Endodermal cell (in vitro differentiated cells): Measurements from ENCODE around the gene PNPLA2. TPM values are rescaled to one million over a fixed set of nuclear protein-coding genes. Genes with fewer than 3 reads are reported as not detected.

Source experiments
- DNase-seq: peaks from one replicate; pipeline ENCODE4 v3.0.0-alpha.2; 2017
- H3K27ac ChIP-seq: 2 replicates; pipeline ENCODE4 v1.5.1; 2013; ENCODE audit warnings: mild to moderate bottlenecking, low read depth, low read length, moderate library complexity
- H3K27me3 ChIP-seq: 2 replicates; pipeline ENCODE4 v1.6.1; 2013; ENCODE audit warnings: mild to moderate bottlenecking, low read length, moderate library complexity; ENCODE audit not compliant: insufficient read depth, control insufficient read depth, poor library complexity, severe bottlenecking
- H3K36me3 ChIP-seq: 2 replicates; pipeline ENCODE4 v1.7.0; 2013; ENCODE audit warnings: mild to moderate bottlenecking, low read length, moderate library complexity; ENCODE audit not compliant: control insufficient read depth, insufficient read depth
- H3K4me1 ChIP-seq: one replicate; pipeline ENCODE4 v1.7.0; 2013; ENCODE audit warnings: low read length; ENCODE audit not compliant: control insufficient read depth, insufficient read depth
- H3K4me3 ChIP-seq: 2 replicates; pipeline ENCODE4 v1.5.1; 2013; ENCODE audit warnings: mild to moderate bottlenecking, low read length, moderate library complexity
- H3K9ac ChIP-seq: 2 replicates; pipeline ENCODE4 v1.6.1; 2013; ENCODE audit warnings: mild to moderate bottlenecking, low read length, moderate library complexity; ENCODE audit not compliant: poor library complexity, severe bottlenecking; ENCODE audit errors: extremely low read depth
- H3K9me3 ChIP-seq: 2 replicates; pipeline ENCODE4 v1.6.1; 2013; ENCODE audit warnings: mild to moderate bottlenecking, low read length, moderate library complexity; ENCODE audit not compliant: control insufficient read depth
- H3K27ac Mint-ChIP-seq: 2 replicates; pipeline ENCODE4 v1.8.0; 2020; ENCODE audit warnings: mixed read lengths
- H3K27me3 Mint-ChIP-seq: 2 replicates; pipeline ENCODE4 v1.8.0; 2021; ENCODE audit warnings: mild to moderate bottlenecking, mixed read lengths; ENCODE audit not compliant: insufficient read depth
- H3K36me3 Mint-ChIP-seq: 2 replicates; pipeline ENCODE4 v1.8.0; 2020; ENCODE audit warnings: low read depth, mixed read lengths
- H3K4me1 Mint-ChIP-seq: 2 replicates; pipeline ENCODE4 v1.8.0; 2020; ENCODE audit warnings: mixed read lengths
- H3K4me3 Mint-ChIP-seq: 2 replicates; pipeline ENCODE4 v1.8.0; 2020; ENCODE audit warnings: mild to moderate bottlenecking, moderate library complexity, mixed read lengths
- H3K9me3 Mint-ChIP-seq: 2 replicates; pipeline ENCODE4 v1.8.0; 2020; ENCODE audit warnings: mild to moderate bottlenecking, mixed read lengths
- WGBS, 2 experiments: methylation state at CpG; one replicate each; pipeline versions ENCODE4 v1.1.5 to v1.1.7; 2013; ENCODE audit warnings: missing lambda C conversion rate in 2 of 2, mixed read lengths in 1 of 2; ENCODE audit not compliant: insufficient coverage in 1 of 2, insufficient read length in 1 of 2; 5-methylcytosine and 5-hydroxymethylcytosine counted together
- total RNA-seq, 2 donors: library from RNA; stranded (reverse); fragmentation: NEBNext Ultra II Directional in 1 of 2; extraction: Animal tissue kit (Norgen Biotek cat#: 25700) in 1 of 2; gene quantifications; 2 replicates in 1 of 2; 3 replicates in 1 of 2; pipeline ENCODE4 v1.2.1, GENCODE V29; 2021
- TF ChIP-seq, protein P1 (sequence below): fragments of 200-600 bp; sonication (generic); conservative IDR thresholded peaks from 2 replicates; pipeline ENCODE4 v1.5.0; 2021; ENCODE audit warnings: antibody characterized with exemption, mild to moderate bottlenecking

PNPLA2 gene
- total RNA-seq, 2 donors from 2014 or later, result 77.0 to 77.6 TPM

DNA sequence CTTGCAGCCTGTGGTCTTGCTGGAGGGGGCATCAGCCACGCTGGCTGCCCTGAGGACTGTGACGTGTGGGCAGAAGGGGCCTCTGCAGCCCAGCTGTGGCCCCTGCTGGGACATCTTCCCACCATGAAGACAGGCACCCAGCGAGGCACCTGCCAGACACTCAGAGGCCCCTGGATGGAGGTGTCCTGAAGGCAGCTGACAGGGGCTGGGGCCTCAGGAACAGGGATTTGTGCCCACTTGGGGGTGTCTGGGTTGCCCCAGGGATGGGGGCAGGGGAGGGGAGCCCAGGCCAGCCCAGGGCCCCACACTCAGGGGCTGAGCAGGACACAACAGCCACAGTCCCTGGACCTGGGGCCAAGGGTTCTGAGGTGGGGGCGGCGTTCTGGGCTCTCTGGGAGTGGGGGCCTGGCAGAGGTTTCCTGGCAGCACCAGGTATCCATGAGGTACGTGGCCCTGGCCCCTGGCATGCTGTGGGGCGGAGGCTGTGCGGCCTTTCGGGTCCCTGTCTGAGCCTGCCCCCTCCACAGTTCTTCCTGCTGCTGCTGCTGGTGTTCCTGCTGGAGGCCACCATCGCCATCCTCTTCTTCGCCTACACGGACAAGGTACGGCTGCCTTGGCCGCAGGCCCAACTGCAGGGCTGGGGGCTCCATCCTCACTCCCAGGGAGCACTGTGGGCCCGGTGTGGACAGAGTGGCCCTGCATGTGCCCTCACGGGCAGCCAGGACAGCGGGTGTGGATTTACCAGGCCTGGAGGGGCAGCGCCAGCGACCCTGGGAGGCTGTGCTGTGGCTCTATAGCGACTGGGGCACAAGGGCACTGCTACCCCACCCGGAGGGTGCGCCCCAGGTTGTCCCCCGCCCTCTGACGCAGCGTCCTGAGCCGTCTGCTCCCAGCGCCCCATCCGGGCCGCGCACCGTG is 45.5 kb downstream of the PNPLA2 start:
- no peak for DNase-seq
- 93 to 96% methylated on average over 11 to 31 of the region's 31 CpGs for WGBS, 2 experiments
- H3K27ac Mint-ChIP-seq, result no peak overlapping the region
- H3K9ac ChIP-seq, result no peak overlapping the region
- no peaks in the 10 kb centered on the region for H3K9me3 ChIP-seq
- no peaks in the 10 kb centered on the region for H3K27me3 Mint-ChIP-seq
- TF ChIP-seq, protein P1, sequence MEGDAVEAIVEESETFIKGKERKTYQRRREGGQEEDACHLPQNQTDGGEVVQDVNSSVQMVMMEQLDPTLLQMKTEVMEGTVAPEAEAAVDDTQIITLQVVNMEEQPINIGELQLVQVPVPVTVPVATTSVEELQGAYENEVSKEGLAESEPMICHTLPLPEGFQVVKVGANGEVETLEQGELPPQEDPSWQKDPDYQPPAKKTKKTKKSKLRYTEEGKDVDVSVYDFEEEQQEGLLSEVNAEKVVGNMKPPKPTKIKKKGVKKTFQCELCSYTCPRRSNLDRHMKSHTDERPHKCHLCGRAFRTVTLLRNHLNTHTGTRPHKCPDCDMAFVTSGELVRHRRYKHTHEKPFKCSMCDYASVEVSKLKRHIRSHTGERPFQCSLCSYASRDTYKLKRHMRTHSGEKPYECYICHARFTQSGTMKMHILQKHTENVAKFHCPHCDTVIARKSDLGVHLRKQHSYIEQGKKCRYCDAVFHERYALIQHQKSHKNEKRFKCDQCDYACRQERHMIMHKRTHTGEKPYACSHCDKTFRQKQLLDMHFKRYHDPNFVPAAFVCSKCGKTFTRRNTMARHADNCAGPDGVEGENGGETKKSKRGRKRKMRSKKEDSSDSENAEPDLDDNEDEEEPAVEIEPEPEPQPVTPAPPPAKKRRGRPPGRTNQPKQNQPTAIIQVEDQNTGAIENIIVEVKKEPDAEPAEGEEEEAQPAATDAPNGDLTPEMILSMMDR, result no peak
- no peak overlapping the region for H3K4me3 Mint-ChIP-seq
- peak overlapping the region; percentile 49 for H3K27ac ChIP-seq
- H3K4me1 Mint-ChIP-seq, result peaks cover 1% of the 10 kb centered on the region
- no peak overlapping the region for H3K4me3 ChIP-seq
- no peaks in the 10 kb centered on the region for H3K36me3 Mint-ChIP-seq
- H3K4me1 ChIP-seq, result no peaks in the 10 kb centered on the region
- H3K9me3 Mint-ChIP-seq, result no peaks in the 10 kb centered on the region
- no peaks in the 10 kb centered on the region for H3K27me3 ChIP-seq
- H3K36me3 ChIP-seq, result no peaks in the 10 kb centered on the region

DNA sequence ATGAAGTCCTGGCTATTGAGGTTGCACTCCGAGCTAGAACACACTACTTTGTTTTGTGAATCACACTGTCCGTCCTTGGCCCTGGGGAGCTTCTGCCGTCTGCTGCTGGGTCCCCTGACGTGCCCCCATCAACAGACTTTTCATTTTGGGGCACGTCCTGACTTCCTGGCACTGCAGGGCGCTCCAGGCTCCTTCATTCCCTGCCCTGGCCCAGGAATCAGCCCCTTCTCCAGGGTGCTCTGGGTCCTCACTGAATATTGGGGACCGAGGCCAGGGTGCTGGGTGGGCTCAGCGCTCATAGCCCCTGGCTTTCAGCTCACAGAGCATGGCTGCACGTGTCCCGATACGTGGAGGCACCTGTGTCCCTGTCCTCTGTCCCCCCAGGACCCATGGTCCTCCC is 46.2 kb downstream of the PNPLA2 start:
- 92 to 97% methylated on average over 9 to 10 of the region's 11 CpGs for WGBS, 2 experiments
- Mint-ChIP-seq H3K9me3 (no peaks in the 10 kb centered on the region), H3K27ac (no peak overlapping the region), H3K36me3 (no peaks in the 10 kb centered on the region), H3K27me3 (no peaks in the 10 kb centered on the region), H3K4me3 (no peak overlapping the region), H3K4me1 (peaks cover 1% of the 10 kb centered on the region)
- Histone ChIP-seq H3K27me3 (no peaks in the 10 kb centered on the region), H3K4me1 (no peaks in the 10 kb centered on the region), H3K36me3 (no peaks in the 10 kb centered on the region), H3K9me3 (no peaks in the 10 kb centered on the region), H3K9ac (no peak overlapping the region), H3K27ac (peak overlapping the region; percentile 49), H3K4me3 (no peak overlapping the region)
- TF ChIP-seq, protein P1, result no peak
- no peak for DNase-seq

DNA sequence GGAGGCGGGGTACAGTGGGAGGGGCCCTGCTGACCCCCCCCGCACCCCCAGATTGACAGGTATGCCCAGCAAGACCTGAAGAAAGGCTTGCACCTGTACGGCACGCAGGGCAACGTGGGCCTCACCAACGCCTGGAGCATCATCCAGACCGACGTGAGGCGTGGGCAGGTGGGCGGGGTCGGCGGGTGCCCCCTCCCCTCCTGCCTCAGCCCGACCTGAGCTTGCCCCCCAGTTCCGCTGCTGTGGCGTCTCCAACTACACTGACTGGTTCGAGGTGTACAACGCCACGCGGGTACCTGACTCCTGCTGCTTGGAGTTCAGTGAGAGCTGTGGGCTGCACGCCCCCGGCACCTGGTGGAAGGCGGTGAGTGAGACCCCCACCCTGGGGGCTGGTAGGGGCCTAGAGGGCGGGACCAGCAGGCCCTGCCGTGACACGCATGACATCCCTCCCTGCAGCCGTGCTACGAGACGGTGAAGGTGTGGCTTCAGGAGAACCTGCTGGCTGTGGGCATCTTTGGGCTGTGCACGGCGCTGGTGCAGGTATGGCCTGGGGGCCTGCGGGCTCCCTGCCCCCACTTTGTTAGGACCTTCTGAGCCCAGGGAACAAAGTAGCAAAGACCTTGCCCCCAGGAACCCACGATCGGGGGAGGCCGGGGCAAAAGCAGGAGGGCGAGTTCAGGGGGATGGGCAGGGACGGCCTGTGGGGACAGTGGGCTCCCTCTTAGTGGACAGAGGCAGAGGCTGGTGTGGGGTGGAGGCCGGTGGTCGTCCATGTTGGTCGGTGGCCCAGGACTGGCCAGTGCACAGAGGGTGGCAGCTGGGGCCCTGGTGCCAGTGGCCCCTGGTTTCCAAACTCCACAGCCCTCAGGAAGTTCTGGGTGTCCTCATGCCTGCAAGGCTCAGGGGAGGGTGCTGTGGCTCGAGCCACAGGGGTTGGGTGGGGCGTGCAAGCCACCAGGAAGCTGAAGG is 47.0 kb downstream of the PNPLA2 start:
- no peaks in the 10 kb centered on the region for H3K27me3 Mint-ChIP-seq
- H3K4me1 ChIP-seq, result no peaks in the 10 kb centered on the region
- no peak overlapping the region for H3K27ac ChIP-seq
- no peaks in the 10 kb centered on the region for H3K9me3 ChIP-seq
- H3K4me3 Mint-ChIP-seq, result no peak overlapping the region
- H3K9ac ChIP-seq, result no peak overlapping the region
- H3K9me3 Mint-ChIP-seq, result no peaks in the 10 kb centered on the region
- WGBS, 2 experiments, result 92 to 95% methylated on average over 24 to 41 of the region's 41 CpGs
- H3K4me3 ChIP-seq, result no peak overlapping the region
- H3K4me1 Mint-ChIP-seq, result peaks cover 1% of the 10 kb centered on the region
- no peaks in the 10 kb centered on the region for H3K36me3 ChIP-seq
- H3K27me3 ChIP-seq, result no peaks in the 10 kb centered on the region
- DNase-seq, result no peak
- TF ChIP-seq, protein P1, result no peak
- no peaks in the 10 kb centered on the region for H3K36me3 Mint-ChIP-seq
- H3K27ac Mint-ChIP-seq, result no peak overlapping the region
